Kidney capillary endothelial cell (primary cell): ENCODE results near the gene ZXDC.

ENCODE experiments used
- DNase-seq: peaks from one replicate; pipeline ENCODE4 v3.0.0-alpha.2; 2018; ENCODE audit warnings: low spot score

The ZXDC gene

DNA sequence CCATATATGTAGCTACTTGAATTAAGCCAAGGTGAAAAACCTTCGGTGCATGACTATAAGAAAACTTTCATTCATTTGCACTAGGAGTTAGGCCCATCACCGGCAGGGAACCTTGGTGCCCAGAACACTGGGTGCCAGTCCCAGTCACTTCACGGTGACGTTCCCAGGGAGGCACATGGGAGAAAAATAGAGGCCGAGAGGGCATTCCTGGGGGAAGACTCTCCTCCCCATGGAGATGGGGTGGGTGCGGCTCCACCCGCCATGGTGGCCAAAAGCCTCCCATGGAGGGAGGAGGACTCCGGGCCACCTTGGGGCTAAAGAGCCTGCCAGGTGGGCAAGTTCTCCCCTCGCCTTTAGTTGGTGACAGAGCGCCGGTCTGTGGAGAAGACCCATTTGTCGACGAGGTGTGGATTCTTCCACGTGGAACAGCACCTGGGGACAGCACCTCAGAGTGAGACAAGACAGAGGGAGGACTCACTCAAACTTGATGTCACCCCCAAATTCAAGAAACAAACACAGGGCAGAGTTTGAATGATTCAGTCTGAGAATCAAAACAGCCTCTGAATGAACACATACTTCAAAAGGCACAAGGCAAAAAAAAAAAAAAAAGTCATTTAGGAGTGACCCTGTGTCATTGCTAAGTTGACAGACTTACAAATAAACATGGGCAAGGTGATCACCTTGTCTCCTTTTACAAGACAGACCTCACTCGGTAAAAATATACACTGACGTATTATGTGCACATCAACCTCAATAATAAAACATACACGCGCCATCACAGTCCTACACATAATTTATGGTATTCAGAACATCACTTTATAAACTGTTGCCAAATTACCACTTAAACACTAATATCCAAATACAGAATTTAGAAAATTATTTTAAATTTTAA is 38.6 kb downstream of the ZXDC start:
- no peak for DNase-seq

DNA sequence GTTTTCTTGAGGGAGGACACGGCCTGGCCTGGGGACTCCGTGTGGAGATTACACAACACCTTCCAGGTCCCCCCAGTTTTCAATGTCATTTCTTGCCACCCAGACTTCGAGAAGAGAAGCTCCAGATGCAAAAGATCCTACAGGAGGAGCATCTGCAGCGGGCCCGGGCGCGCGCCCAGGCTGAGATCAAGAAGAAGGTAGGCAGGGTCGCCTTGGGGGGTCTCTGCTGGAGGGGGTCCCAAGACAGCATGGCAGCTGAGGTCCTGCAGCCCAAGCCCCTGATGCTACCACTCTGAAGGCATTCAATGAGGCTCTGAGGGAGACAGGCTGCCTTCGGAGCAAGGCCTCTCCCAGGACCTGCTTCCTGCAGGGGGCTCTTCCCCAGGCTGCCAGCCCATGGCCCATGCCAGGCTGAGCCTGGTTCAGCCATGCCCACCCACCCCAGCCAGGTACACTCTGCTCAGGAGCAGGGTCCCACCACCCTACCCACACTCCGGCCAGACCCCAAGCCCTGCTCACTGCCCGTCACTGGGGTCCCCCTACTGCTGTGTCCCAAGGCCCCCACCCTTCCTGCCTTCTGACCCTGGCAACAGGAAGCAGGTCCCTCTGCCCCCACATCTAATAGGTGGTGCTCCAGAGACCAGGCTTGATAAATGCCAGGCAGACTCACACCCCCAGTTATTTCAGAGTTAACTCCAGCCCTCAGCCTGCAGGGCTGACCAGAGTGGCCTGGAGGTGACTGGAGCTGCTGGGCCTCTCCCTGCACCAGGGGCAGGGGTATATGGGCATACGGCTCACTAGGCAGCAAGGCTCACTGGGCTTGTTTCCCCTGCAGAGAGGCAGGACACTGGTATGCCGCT is 40.0 kb downstream of the ZXDC start:
- no peak for DNase-seq

DNA sequence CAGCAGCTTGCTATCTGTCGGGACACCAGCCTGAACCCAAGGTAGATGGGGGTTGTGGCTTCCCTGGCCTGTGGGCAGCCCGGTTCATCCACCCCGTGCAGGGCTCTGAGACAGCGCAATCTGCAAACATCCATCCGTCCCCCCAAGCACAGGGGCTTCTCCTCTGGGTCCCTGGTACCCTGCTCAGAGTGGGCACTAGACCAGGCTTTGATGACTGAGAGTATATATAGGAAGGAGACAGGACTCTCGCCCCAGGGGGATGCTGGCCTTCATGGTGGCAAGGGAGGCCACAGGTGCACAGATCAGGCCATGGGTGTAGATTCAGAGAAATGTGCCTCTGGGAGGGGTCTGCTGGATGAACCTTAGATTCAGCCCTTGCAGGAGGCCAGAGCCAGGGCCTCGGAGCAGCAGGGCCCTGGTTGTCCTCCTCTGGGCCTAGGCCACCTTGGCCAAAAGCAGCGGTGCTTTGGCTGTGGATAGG is 40.7 kb downstream of the ZXDC start:
- DNase-seq = no peak

DNA sequence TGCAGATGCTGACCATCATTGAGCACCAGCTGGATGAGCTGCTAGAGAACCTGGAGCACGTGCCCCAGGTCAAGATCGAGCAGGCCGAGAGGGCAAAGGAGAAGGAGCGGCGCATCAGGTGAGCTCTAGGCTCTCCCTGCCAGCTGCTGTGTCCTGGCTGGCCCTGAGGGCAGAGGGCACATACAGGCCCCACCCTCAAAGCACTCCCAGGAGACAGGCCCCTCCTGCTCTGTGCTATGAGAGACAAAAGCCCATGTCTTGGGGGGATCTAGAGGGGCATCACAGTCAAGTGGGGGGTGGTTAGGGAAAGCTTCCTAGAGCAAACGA is 41.5 kb downstream of the ZXDC start:
- no peak for DNase-seq

DNA sequence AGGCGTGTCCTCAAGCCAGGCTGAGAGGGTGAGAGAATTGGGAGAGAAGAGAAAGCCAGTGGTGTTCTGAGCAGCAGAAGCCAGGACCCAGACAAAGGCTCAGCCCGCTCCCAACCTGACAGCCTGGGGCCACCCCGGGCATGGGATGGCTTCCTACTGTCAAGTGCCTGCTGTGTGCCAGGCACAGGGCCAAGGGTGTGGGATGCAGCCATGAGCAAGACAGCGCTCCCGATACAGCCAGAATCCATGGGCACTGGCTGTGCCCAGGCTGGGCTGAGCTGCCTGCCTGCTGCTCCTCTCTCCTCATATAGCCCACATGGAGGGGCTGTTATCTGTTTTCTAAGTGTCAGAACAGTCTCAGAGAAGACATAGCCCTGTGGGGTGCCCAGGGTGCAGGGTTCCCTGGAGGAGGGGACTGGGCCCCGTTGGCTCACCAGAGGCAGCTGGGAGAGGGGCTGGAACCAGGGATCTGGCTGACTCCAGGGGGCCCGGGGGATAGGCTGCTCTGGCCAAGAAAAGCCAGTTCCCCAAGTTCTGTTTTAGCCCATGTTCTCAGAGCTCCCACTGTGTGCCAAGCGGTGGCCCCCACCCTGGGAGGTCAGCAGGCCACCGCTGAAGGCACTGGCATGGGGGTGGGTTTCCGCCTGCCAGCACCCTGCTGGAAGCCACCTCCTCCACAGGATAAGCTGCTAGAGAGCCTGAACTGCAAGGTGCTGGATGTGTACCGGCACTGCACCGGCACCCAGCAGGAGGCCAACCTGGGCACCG is 42.0 kb downstream of the ZXDC start:
- no peak for DNase-seq

DNA sequence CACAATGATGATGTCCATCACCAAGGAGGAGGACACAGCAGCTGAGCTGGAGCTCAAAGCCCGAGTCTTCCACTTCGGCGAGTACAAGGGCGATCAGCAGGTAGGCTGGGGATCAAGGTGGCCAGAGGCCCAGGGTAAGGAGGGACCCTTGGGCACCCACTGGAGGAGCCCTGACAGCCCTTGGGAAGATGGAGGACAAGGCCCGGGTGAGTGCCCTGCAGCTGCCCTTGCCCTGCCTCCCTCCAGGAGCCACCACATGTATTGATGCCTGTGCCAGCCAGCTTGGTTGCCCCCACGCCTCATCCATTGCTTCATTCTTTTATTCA is 42.6 kb downstream of the ZXDC start:
- DNase-seq = no peak

DNA sequence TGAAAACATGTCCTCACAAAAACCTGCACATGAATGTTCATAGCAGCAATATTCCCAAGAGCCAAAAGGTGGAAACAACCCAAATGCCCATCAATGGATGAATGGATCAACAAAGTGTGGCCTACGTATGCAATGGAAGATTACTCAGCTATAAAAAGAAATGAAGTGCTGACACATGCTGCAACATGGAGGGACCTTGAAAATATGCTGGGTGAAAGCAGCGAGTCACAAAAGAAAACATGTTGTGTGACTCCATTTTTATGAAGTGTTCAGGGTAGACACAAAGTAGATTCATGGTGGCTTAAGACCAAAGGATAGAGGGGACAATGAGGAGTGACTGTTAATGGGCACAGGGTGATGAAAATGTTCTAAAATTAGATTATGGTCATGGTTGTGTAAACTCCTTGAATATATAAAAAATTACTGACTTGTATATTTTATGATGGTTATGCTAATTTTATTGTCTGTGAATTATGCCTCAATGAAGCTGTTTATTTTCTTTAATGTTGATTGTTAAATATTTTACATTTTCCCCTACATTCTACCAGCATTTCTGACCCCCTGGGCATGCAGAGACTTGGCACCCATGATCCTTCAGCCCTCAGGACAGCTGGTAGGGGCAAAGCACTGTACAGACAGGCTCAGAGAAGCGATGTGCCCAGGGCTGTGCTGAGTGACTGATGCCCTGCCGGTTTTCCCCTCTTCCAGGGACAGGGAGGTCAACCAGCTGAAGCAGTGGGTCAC is 43.2 kb downstream of the ZXDC start:
- no peak for DNase-seq

DNA sequence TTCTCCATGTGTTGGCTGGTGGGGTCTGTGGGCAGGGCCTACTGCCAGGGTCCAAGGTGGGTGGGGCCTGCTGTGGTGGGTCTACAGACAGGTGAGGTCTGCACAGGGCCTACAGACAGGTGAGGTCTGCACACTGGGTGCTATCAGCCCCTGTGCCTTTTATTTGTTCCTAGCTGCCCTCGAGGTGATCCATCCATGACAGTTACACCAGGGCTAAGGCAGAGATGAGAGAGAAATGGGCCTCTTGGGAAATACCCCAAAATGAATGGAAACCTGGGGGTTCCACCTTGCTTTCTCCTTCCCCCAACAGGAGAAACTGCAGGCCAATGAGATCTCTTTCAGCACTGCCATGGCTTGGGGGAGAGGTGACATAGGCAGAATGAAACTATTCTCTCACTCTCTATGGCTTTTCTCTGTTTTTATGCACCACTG is 44.6 kb downstream of the ZXDC start:
- no peak for DNase-seq

DNA sequence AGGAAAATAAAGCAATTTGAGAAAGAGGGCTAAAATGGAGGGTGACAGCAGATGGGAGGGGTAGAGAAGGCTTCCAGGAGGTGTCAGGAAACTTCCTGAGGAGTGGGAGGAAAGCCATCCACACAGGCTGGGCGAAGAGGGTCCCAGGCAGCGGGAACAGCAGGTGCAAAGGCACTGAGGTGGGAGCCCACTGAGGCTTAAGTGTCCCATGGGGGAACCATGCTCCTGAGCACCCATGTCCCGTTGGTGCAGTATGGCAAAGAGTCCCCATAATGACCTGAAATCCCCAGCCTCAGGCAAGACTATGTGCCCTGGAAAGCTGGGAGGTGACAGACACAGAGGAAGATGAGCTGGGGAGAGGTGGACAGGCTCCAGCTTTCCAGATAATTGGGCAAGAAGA is 50.9 kb downstream of the ZXDC start:
- DNase-seq = no peak

DNA sequence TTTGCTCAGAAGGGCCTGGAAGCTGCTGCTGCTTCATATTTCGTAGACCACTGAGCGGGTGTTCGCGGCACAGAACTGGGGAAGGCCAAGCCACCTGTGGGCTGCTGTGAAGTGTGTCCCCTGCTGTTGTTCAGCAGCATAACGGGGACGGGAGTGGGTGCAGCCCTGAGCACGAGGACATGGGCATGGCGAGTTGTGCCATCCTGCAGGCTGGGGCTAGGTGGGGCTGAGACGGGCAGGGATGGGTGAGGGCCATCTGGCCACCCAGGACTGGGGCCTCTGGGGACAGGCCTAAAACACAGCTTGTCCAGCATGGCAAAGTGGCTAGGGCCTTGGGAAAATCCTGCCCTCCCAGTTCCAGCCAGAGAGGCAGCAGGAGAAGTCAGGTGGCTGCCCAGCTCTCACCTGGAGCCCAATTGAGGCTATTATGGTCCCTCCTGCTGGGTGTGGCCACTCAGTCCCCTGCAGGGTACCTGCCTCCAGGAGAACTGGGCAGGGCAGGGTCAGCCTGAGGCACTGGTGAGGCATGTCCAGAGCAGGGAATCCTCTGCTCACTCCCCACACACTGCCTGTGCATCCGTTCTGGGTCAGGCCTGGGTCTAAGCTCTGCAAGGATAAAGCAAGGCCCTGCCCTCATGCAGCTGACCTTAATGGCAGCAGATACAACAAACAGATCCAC is 51.5 kb downstream of the ZXDC start:
- no peak for DNase-seq

DNA sequence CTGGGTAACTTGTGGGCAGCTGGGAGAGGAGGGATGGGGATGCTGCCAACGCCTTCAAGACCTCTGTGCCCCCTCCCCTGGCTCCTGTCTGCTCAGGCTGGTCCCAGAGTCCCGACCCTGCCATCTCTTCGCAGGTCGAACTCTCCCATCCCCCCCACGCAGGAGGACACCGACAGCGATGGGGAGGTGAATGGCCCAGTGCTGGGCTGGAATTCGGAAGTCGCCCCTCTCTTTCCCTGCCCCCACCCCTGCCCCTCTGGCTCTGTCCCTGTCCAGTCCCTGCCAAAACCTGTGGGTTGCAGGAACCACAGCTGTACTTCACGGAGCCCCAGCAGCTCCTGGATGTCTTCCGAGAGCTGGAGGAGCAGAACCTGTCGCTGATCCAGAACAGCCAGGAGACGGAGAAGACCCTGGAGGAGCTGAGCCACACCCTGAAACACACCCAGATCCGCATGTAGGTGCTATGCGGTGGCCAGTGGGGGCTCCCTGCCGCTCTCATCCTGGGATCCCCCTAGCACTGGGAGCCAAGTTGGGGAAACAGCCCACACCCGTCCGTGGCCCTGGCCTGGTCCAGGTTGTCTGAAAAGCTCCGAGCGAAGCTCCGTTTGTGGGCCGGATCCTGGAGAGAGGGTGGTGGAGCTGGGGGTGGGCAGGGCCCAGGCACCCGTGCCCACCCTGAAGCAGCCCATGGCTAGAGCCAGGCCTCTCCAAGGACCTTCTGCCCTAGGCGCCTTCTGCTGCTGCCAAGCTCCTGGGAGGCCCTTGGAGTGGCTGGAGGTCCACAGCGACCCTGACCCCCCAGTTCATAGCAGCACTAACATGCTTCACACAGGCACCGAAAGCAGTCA is 52.3 kb downstream of the ZXDC start:
- DNase-seq = no peak

DNA sequence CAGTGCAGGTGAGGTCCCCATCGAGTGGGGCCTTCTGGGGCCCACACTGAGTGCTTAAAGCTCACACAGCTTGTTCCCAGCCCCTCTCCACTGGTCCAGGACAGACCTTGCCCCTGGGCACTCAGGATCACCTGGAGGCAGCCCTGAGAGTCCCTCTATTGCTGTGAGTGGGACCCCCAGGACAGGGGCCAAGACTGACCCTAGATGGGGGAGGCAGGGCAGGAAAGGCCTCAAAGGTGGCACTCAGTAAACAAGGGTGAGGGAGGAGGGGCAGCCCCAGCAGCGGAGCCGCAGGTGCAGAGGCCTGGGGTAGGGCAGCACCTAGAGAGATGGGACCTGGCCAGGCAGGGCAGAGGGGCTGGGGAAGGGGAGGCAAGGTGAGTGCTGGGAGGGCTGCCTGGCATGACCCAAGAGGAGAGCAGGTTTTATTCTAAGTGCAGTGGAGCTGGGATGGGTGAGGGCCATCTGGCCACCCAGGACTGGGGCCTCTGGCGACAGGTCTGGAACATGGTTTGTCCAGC is 53.1 kb downstream of the ZXDC start:
- no peak for DNase-seq

DNA sequence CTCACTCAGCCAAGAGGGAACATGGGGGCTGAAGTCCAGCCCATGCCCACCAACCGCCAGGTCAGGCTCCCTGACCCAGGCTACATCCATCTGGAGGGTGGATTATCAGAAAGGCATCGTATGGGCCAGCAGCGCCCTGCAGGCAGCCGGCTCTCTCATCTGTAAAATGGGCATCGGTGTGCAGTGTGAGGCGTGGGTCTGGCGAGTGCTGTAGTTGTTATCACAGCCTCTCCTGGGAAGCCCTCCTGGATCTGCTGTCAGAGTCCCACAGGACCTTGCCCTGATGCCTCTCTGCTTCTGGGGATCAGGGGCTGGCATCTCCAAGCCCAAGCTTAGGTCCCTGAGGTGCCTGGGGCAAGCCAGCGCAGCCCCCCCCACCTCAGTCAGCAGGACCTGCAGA is 53.6 kb downstream of the ZXDC start:
- no peak for DNase-seq

DNA sequence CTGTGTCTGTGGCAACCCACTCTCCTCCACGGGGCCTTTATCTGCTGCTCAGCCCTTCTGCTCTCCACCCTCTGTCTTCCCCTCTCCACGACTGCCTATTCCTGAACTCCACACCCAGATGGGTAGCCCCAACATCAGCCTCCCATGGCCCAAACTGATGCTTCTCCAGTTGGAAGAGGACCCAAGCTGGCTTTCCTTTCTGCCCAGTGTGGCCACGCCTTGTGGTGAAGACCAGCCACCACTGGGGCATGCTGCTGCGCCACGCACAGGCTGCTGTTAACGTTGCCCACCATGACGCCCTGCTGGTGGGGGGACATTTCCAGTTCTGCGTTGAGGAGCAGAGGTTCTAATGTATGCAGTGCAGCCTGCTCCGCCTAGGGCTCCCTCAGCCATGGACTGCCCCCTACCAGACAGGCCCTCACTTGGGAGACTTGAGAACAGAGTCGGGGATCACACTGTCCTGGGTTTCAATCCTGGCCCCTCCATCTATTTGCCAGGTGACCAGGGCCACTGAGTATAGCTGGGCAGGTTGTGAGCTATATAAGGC is 54.0 kb downstream of the ZXDC start:
- DNase-seq = no peak

DNA sequence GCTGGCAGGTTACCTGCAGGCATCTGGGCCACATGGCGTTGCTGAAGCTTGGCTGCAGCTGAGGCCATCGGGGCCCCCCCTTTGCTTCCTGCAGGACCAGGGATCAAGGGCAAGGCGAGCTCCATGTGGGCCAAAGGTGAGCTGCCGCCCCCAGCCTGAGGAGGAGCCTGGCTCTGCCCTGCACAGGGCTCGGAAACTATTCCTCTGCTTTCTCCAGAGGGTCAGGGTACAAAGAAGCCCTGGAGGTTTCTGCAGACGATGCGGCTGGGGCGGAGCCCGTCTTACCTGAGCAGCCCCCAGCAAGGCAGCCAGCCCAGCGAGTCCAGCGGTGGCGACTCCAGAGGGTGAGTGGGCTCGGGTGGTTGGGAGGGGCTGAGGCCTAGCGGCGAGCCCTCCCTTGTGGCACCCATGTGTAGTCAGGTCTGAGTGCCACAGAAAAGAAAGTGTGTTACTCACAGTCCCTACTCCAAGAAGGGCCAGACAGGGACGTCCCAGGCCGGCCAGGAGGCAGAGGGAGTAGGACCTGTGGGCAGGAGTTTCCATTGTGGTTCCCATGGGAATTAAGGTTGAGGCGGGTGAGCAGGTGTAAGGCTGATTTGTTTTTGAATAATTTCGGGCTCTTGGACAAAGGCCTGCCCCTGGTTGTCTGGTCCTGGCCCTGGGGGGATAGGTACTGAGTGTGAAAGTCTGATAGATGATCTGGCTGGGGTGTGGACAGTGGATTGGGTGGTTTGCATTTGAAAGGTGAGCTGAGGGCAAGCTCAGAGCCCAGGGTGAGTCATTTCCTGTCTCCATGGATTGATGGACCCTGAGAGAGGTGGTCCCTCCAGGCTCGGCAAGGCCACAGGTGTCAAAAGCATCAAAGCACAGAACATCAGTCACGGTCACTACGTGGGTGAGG is 55.6 kb downstream of the ZXDC start:
- DNase-seq = no peak

DNA sequence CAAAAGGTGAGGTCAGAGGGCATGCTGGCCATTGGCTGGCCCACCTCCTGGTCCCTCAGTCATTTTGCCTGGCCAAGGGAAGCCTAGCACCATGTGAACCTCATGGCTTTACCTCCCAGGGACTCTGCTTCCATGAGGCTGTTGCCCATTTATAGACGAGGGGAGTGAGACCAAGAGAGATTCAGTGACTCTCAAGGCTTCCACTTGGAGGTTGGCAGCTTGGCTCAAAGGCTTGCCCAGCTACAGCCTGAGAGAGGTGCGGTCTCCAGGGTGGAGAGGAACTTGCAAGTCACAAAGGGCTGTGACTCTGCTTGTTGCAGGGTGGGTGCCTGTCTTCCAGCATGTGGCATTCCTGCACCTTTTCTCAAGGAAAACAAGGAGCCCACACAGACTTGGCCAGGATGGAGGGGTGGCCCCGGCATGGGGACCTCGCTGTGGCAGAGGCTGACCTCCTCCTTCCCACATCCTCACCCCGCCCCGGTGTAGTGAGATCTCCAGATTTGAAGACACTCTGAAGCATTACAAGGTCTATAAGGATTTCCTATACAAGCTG is 56.5 kb downstream of the ZXDC start:
- DNase-seq = no peak

DNA sequence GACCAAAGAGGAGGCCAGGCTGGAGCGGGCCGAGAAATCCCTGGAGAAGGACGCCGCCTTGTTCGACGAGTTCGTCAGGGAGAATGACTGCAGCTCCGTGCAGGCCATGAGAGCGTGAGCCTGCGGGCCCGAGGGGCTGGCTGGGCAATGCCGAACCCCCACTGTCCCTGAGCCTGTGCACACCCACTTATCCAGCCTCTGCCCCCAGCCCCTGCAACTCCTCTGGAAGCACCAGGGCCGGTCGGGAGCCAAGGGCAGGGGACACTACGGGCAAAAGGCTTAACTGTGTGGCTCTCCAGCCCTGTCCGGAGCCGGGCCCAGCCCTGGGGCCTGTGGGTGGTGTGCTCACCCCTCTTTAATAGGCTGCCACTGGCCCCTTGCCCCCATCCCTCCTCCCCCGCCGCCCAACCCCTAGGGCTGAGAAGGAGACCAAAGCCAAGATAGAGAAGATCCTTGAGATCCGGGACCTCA is 57.0 kb downstream of the ZXDC start:
- DNase-seq = no peak

DNA sequence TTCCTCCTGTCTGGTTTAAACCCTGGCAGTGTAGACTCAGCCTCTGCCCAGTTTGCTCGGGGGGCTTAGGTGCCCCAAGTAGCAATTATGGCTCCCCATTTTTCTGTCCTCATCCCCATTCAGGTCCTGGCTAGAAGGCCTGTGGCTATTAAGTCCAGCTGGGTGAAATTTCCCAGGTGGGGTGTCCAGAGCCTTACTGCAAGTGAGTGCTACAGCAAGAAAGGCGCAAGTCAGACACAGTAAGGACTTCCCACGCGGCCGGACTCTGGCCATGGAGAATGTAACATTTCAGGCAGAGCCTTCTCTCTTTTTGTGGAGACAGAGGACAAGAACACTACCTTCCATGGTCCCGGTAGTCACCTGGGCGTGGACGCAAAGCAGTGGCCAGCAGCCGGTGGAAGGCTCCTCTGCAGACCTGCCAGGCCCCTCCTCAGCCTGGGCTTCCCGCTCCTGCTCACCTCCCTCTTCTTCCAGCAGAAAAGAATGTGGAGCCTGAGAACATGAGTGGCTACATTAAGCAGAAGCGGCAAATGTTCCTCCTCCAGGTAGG is 57.6 kb downstream of the ZXDC start:
- DNase-seq = no peak
